Urothelium cell line (cell line): Measurements from ENCODE around the gene GMDS.

Experiments used
- DNase-seq: peaks from one replicate; pipeline ENCODE4 v3.0.0; 2011; ENCODE audit warnings: low spot score, mixed read lengths
- FAIRE-seq: peaks from 2 replicates; lab custom pipeline; 2011; peaks lifted over from hg19 to GRCh38; lab: Jason Lieb, UNC

Gene GMDS

DNA sequence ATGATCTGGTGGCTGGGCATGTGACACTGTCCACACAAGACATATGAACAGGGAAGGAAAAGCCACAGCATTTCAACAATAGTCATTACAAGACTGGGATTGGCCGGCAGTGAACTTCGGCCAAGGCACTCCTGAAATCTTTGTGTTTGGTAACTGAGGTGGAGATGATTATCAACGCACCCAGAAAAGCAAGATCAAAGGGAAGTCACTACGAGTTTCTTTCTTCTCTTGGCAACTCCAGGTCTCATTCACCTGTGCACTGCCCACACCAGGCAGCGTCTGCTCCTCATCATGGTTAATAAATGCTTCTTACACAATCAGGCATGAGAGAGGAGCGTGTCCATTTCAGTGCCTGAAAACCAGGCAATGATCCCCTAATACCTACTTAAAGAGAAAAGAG, 656.2 kb downstream of the GMDS start:
- FAIRE-seq (no peak), DNase-seq (no peak)

DNA sequence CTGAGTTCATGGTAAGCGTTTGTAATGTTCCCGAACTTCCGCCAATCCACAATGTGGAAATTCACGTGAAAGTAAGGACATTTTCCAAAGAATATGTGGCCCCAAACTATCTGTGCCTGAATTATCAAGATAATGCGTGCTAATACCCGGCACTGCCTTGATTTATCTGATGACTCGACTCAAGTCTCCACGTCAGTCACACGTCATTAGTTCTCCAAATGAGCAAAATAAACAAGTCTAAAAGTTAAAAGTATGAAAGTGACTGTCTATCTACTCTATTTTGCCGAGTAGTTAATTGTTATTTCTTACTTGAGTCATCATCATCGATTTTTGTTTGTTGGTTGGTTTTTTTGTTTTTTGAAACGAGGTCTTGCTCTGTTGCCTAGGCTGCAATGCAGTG, 657.4 kb downstream of the GMDS start:
- FAIRE-seq (no peak), DNase-seq (no peak)

DNA sequence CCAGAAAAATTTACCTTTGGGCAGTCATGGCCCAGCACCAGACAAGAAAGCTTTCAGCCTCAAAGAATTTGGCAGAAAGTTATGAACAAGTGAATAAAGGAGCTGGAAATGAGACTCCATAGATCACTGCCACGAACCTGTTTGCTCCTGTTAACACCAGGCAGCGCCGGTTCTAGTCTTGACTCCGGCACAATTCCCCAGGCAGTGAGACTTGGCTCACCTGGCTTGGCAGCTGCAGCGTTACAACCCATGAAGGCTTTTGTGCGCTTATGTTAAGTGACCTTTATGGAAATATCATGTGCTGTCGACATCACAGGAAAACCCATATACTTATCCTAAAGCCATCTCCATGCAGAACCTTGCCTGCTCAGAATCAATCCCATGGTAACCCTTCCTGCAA, 657.9 kb downstream of the GMDS start:
- DNase-seq (no peak), FAIRE-seq (no peak)

DNA sequence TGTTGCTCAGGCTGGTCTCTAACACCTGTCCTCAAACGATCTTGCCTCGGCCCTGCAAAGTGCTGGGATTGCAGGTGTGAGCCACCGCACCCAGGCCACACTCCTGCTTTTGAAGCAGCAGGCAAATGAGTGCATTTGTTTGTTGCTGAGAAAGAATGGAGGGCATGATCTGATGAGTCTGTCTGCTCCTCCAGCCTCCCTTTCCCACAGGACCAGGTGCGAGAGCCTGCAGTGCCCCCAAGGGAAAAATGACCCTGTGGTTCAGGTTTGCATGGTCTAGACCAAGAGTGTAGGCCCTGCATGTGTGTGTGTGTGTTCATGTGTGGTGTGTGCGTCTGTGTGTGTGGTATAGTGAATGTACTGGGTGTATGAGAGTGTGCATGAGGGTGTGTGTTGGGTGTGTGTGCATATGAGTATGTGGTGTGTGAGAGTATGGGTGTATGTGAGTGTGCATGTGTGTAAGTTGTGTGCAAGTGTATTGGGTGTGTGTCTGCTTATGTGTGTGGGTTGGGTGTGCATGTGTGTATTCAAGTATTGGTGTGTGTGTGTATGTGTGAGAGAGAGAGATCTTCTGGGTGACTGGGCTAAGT, 658.4 kb downstream of the GMDS start:
- FAIRE-seq, result no peak
- no peak for DNase-seq

DNA sequence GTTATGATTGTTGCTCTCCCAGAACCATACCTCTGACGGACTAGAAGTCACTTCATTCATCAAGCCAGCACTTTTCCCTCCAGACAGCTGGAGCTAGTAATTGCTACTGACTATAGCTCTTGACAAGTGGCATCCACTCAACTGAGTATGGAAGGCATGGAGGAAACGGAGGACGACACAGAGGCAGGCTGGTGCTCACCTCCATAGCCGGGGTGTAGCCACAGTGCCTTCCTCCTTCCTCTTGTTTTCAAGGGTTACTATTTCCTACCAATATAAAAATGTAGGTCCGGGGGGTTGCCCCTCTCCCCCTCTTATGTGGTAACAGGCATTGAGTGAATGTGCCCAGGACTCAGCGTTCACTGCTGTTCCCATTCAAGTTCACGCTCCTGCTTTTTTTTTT, 659.1 kb downstream of the GMDS start:
- no peak for DNase-seq
- no peak for FAIRE-seq

DNA sequence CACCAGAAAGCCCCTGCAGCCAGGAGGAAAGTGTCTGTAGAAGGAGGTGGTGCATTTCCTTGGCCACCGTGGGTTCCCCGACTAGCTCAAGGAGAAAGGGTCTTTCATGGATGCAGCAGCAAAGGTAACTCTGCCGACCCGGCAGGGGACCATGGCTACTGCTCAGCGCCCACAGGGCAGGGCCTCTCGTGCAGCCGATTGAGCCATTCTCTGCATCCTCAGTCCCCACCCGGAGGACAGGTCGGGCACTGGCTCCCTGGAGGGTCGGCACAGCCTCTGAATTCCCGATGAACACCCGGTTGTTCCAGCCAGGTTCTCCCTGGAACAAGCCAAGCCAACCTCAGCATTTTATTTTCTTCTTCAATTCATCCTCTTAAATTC, 659.7 kb downstream of the GMDS start:
- no peak for FAIRE-seq

DNA sequence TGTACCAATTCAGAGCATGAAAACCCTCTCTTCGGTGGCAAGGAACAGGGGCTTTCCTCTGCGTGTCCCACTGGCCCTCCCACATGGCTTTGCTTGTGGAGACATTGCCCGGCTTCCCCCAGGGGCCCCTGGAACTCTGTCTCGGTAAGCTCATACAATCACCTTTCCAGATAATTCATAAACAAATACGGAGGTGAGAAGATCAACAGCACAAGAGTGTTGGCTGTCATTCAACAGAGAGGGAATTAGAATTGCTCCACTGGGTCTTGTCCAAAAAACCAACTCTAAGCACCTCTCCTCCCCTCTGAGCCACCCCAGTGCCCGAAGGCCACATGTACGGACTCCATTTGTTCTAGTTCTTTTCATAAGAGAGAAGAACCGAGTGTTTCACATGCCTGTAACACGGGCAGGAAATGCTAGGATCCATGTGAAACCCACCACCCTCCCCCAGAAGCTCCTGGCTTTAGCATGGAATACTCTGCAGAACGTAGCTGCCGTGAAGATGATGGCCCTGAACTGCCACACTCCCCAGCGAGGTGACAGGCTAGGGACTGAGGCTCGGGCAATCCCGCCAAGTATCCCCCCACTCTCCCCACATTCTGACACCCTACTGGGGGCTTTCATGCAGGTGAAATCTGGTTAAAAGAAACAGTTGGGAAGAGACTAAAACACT, 660.3 kb downstream of the GMDS start:
- no peak for DNase-seq

More for the DNA sequence above, 659.7 kb downstream of the GMDS start:
- DNase-seq, result no peak

DNA sequence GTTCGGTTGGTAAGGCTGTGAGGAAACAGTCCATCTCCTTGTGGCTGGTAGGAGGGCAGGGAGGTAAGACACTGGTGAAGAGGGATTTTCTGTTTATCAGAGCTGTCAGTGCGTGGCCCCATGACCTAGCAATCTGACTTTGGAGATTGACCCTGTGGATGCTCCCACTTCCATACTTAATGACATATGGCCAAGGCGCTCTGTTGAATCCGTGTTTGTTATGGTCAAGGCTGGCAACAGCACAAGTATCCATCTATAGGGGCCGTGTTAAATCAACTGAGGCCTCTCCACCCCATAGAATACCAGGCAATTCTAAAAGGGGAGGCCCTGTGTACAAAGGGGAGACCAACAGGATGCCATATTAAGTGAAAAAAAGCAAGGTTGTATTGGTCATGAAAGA, 661.3 kb downstream of the GMDS start:
- DNase-seq (no peak), FAIRE-seq (no peak)

More for the DNA sequence above, 660.3 kb downstream of the GMDS start:
- FAIRE-seq, result no peak

DNA sequence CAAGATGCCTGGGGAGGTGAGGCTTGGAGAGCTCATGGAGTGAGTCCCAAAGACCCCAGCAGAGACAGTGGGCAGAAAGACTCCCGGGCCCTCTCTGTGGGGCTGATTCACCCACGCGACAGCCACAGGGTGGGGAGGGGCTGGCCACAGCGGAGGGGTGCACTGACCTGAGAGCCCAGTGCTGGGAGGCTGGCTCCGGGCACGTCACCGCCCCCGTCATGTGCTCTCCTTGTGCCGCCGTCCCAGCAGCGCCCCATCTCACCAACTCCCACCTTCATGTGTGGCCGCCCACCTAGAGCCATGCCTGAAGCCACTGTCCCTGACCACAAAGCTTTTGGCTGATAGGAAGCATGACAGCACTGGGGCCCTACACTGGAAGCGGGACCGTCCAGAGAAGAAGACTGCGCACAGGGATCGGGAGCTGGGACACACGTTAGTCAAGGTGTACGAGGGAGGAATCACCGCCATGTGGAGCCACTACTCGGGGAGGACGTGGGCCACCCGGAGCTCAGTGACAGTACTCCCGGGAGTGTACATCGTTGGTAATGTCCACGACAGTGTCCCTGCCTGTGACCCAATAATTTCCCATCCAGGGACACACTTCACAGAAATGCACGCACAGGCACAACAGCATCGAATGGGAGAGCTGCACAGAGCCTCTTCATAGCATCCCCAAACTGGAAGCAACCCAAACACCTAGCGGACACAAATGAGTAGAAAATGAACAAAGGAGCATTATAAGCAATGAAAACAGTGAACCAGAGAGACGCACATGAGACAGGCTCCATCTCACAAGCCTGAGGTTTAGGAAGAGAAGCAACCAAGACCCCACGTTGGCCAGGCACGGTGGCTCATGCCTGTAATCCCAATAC, 664.0 kb downstream of the GMDS start:
- FAIRE-seq, result no peak

DNA sequence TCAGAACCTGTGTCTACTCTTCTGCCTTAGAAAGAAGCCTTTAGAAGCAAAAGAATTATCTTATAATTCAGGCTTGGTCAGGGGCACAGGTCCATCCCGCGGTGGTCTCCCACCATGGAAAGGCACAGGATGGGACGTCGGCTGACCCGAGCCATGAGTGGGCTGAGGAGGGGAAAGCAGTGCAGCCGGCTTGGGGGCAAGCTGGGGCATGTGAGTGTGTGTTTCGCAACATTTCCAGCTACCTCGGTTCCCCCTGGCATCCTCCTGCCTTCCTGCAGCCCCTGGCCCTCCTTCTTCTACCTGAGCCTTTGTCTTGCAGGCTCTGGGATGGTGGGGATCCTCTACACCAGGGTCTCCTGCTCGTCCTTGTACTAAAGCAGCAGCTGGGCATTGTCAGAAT, 664.8 kb downstream of the GMDS start:
- FAIRE-seq (no peak), DNase-seq (no peak)

More for the DNA sequence above, 664.0 kb downstream of the GMDS start:
- DNase-seq, result no peak

DNA sequence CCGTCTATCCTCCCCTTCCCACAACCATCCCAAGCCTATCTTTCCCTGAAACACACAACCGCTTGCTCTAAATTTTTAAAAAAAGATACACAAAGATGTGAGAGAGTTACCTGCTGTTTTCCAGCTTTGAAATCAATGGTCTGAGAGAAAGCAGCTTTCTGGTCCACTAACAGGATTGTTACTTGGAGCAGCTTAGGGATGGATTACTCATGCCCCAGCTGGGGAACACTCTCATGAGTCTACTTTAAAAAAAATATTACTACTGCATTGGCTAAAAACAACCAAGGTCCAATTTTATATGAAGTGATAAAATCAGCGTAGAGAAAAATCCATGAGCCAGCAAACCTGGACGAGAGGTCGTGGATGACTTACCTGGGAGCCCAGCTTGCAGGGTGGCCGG, 665.3 kb downstream of the GMDS start:
- no peak for DNase-seq
- no peak for FAIRE-seq

DNA sequence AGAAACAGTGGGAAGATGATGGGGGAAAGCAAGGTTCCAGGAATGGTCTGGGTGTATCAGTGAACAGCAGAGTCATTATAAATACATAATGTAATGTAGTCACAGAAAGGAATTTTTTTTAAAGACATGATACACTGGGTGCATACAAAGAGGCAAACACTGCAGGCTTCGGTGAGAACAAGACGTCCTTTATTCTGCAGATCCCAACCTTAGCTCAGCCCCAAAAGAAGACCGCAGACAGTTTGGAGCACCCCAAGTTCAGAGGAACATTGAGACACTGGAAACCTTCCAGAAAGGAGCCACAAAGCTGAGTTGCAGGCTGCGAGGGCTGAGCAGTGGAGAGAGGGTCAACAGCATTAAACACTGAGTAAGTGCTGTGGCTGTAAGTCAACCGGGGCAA, 666.3 kb downstream of the GMDS start:
- FAIRE-seq (no peak), DNase-seq (no peak)

DNA sequence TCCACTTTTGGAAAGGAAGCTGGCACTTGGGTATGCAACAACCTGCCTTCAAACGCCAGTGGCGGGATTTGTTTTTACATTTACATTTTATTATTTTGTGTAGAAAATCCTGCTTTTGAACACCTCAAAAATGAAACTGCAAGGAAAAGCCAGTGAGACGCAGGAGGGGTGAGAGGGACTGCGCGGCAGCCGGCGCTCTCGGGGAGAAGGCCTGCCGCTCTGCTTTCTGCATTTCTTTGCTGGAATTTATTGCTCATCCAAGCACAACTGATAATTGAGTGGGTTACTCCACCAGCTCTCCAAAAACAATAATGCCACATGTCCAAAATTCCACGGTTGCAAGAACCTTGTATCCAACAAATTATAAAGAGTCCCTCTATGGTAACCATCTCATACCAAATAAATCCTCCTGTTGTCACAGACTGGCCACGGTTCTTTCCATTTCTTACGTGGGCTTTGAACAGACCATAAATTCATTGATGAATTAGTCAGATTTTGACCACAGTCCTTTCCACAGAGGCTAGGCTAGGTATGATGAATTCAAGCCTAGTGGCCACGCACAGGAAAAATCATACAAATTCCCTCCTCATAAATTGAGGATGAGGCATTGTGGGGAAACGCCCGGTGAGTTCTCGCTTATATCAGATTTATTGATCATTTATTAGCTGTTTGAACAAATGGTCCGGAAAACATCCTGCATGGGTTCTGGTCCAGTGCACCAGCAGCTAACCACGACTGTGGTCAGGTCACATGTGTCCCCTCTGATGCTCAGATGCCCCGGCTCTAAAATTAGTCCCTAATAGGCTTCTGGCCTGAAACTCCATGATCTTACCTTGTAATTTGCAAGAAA, 667.3 kb downstream of the GMDS start:
- no peak for FAIRE-seq
- DNase-seq, result no peak

DNA sequence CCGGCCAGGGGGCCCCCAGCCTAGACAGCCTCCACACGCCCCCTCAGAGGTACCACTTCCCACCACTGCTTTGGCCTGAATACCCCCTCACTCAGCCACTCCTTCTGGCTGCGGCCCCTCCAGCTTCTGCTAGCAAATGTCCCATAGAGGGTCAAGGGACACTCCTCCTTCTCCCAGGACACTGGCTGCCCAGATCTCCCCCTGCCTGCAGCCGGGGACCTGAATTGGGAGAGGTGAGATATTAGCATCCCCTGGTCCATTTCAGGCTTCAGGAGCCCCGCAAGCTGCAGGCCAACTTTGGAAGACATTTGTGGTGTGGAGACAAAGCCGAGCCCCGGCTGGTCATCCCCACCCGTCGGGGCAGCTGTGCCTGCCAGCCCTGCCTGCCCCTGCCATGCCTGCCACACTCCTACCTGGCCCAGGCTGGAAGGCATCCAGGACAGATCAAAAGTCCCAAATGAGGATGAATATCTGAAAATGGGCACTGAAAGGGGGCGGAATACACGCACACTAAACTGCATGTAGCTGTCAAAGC, 668.2 kb downstream of the GMDS start:
- no peak for DNase-seq
- FAIRE-seq, result no peak

DNA sequence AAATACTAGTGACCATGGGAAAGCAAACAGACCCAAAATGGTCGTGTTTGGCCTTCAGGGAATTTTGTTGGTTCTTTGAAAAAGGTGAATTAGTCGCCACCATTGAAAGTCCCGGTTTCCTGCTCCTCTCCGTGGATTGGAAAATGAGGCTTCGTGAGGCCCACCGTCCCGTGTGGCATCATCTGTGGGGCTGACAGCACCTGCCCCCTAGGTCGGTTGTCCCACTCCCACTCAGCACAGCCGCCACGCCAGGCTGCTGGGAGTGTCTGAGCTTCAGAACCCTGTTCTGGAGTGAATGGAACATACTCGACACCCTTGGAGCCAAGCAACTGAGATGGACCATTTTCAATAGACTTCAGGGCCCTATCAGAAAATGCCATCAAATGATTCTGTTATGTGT, 668.7 kb downstream of the GMDS start:
- no peak for FAIRE-seq
- DNase-seq, result no peak

DNA sequence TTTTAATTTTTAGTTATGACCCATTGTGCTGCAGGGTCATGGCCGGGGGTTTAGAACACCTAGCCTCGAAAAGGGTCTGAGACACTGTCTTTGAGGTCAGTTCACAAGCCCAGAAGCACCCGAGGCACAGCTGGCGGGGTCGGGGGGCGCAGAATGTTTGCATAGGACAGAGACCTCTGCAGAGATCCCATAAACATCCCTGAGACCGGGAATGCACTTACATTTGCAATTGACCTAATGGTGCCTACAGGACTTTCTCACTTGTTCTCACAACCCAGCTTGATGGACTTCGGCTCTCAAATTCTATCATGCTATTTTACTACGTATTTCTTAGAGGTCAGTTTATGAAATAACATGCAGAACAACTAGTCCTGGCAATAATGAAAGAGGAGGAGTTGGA, 669.2 kb downstream of the GMDS start:
- FAIRE-seq (no peak), DNase-seq (no peak)

DNA sequence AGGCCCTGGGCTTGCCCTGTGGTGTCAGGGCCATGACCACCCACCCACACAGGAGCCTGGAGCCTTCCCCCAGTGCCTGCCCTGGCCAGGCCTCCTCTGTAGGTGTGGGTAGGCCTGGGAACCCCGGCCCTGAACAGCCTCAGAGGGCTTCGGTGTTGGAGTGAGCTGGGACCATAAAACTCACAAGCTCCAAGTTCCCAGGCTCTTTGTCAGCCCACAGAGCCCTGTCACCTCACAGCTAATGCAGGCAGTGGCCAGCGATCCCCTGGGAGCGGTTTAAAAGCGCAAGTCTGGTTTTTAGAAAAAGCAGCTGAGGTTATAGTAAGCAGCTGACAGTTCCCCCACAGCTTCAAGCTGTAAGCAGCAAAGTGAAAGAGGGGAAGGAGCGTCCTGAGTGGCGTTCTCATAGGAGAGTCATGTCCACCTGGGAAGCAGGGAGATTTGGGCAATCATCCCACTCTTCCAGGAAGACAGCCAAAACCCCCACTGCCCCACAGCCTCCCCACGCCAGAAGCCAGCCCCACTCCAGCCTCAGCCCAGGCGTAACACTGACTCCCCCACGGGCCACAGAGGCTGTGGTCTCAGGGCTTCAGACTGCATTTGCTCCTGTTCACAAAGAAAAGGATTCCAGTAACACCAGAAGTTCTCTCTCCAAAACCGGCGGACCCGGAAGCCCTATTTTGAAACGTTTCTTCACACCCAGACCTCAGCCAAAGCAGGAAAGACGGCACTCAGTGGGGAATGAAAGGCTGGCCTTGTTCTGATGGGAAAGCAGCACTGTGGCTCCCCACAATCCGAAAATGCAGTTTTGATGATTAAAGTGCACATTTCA, 670.0 kb downstream of the GMDS start:
- DNase-seq, result no peak
- no peak for FAIRE-seq

DNA sequence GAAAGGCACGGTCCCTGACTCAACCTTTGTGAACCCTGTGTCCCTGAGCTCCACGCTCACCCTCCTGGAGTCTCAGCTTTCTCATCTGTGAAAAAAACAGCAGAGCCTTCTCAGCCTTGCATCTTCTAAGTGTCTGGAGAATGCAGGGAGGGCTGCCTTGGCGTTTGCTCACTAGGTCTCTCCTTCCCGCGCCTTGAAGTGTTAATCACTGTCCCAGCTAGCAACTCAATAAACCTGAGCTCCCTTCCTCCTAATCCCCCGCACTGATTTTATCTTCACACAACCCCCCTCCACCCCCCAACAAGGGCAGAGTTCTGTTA, 670.6 kb downstream of the GMDS start:
- DNase-seq (no peak), FAIRE-seq (no peak)

DNA sequence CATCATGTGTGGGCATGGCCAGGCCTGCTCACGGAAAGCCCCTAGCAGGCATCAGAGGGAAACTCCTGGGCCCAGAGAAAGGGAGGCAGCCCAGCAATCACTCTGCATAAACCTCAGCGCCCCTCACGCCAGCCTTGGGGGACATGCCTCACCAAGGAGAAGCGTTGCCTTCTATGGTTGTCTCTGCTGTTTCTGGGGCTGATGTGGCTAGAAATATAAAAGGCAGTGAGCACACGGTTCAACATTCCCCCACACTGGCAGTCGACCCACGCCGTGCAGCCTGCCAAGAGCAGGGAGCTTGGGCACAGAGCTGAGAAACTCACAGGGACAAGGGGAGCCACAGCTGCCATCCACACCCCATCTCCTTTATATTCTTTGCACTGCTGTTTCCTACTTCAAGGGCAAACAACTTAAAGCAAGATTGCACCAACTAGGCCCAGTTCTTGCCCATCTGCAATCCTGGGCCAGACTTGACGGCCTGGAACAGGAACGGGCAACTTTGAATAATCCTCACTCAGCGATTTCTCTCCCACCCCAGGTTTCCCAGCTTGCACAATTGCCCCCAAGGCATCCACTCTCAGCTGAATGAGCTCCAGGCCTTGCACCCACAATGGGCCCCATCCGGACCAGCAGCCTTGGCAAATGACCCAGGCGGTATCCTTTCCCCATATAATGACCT, 671.2 kb downstream of the GMDS start:
- DNase-seq (no peak), FAIRE-seq (no peak)
